ENCODE results near the gene LINC01488. TPM values are rescaled to one million over a fixed set of nuclear protein-coding genes. Genes with fewer than 3 reads are reported as not detected.

LINC01488 gene
- total RNA-seq, 4 donors from 2014 or later: not detected

DNA sequence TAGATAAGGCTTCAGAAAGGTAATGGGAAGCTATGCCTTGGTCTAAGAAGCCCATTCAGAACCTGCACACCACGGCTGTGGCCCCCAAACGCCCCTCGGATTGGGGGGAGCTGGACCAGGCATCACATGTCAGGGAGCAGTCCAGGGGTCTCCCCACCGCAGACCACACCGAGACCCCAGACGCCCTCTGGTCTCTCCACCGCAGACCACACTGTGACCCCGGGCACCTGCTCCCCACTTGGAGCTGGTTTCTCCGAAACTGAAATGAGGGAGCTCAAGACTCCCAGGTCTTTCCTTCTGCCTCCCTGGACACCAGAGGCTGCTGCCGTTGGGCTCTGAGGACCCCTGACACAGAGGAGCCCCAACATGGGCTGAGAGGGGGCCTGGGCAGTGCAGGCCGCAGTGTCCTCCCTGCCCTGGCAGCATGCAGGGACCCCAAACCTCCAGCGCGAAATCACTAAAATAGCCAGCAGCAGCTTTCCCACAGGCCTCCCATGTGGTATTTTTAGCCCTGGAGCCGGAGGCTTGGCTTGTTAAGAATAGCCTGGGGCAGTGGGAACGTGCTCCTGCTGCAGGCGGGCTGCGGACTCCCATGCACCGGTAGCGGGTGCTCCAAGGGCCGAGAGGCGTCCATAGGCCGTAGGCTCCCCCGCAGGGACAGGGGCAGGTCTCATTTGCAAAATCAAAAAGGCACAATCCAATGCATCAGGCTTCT is 7.7 kb downstream of the LINC01488 start:
- H3K36me3 ChIP-seq: no peaks in the 10 kb centered on the region
- H3K4me3 ChIP-seq: no peak overlapping the region
- H3K27ac ChIP-seq: no peak overlapping the region
- no peak for DNase-seq
- 80 to 93% methylated on average over 7 to 22 of the region's 23 CpGs for WGBS, 2 donors (ENCODE audit: low coverage in 1 of 2)
- no peaks in the 10 kb centered on the region for H3K27me3 ChIP-seq
- intact Hi-C loops (cut with DNase I; ENCODE audit: low total_unique reads) (no loop called here), in situ Hi-C loops (cut with MboI; ENCODE audit: low pct_ligation_motif_present in 1 of 4, low pct_unique_long_range_greater_than_20kb in 1 of 4, low sequenced_read_pairs in 3 of 4) (no loop called here)
- H3K4me1 ChIP-seq: no peaks in the 10 kb centered on the region
- TF ChIP-seq POLR2A (IDR thresholded peaks at IDR 0.05) (no peak), POLR2AphosphoS5 (IDR thresholded peaks at IDR 0.05) (no peak), EP300 (IDR thresholded peaks at IDR 0.05; ENCODE audit: low read depth) (no peak), CTCF (IDR thresholded peaks at IDR 0.05) (no peak)
- no peaks in the 10 kb centered on the region for H3K9me3 ChIP-seq

- H3K27ac ChIP-seq: no peak overlapping the region
- H3K27me3 ChIP-seq: no peaks in the 10 kb centered on the region
- no peaks in the 10 kb centered on the region for H3K36me3 ChIP-seq
- no peak overlapping the region for H3K4me3 ChIP-seq
- H3K4me1 ChIP-seq: no peaks in the 10 kb centered on the region
- in situ Hi-C loops (cut with MboI; ENCODE audit: low pct_ligation_motif_present in 1 of 4, low pct_unique_long_range_greater_than_20kb in 1 of 4, low sequenced_read_pairs in 3 of 4): no loop called here
- intact Hi-C loops (cut with DNase I; ENCODE audit: low total_unique reads): no loop called here
- TF ChIP-seq EP300 (IDR thresholded peaks at IDR 0.05; ENCODE audit: low read depth) (no peak), POLR2A (IDR thresholded peaks at IDR 0.05) (no peak), POLR2AphosphoS5 (IDR thresholded peaks at IDR 0.05) (no peak), CTCF (IDR thresholded peaks at IDR 0.05) (no peak)
- WGBS, 2 donors (ENCODE audit: low coverage in 1 of 2): 91% methylated on average over 11 of the region's 11 CpGs; no CpG with 5 or more reads in 1 of the 2 donors
- no peak for DNase-seq
- H3K9me3 ChIP-seq: no peaks in the 10 kb centered on the region
Observed at GRCh38 chr11:69489746-69490365, 8.4 kb downstream of the LINC01488 start.

DNA sequence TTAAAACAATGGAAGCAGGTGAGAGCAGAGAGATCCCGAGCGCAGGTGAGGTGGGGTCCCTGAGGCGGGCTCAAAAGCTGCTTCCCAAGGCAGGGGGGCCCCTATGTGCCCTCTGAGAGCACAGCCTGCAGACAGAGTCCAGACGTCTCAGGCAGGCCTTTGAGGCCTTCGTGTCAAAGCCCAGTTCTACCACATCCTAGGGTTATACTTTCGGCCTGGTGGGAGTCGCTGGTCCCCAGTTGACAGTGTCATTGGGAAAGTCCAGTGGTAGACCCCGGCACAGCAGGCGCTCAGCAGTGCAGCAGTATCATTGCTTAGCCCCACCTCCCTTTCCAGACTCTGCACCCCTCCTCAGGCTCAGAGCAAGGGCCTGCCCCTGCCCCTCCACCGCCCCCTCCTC is 9.1 kb downstream of the LINC01488 start:
- H3K4me3 ChIP-seq: no peak overlapping the region
- H3K36me3 ChIP-seq: no peaks in the 10 kb centered on the region
- no peaks in the 10 kb centered on the region for H3K27me3 ChIP-seq
- H3K9me3 ChIP-seq: no peaks in the 10 kb centered on the region
- H3K27ac ChIP-seq: no peak overlapping the region
- no peak for DNase-seq
- WGBS, 2 donors (ENCODE audit: low coverage in 1 of 2): 87 to 89% methylated on average over 3 to 10 of the region's 10 CpGs
- TF ChIP-seq POLR2A (IDR thresholded peaks at IDR 0.05) (no peak), POLR2AphosphoS5 (IDR thresholded peaks at IDR 0.05) (no peak), EP300 (IDR thresholded peaks at IDR 0.05; ENCODE audit: low read depth) (no peak), CTCF (IDR thresholded peaks at IDR 0.05) (no peak)
- in situ Hi-C loops (cut with MboI; ENCODE audit: low pct_ligation_motif_present in 1 of 4, low pct_unique_long_range_greater_than_20kb in 1 of 4, low sequenced_read_pairs in 3 of 4) (no loop called here), intact Hi-C loops (cut with DNase I; ENCODE audit: low total_unique reads) (no loop called here)
- H3K4me1 ChIP-seq: no peaks in the 10 kb centered on the region

GRCh38 chr11:69491071-69492031 is 9.9 kb downstream of the LINC01488 start:
- Histone ChIP-seq H3K9me3 (no peaks in the 10 kb centered on the region), H3K4me1 (peaks cover 0 to under 1% (median 0%) of the 10 kb centered on the region in 4 donors), H3K27me3 (no peaks in the 10 kb centered on the region), H3K36me3 (no peaks in the 10 kb centered on the region), H3K27ac (no peak overlapping the region), H3K4me3 (no peak overlapping the region)
- WGBS, 2 donors (ENCODE audit: low coverage in 1 of 2): 82 to 85% methylated on average over 13 to 22 of the region's 22 CpGs
- DNase-seq: no peak
- in situ Hi-C loops (cut with MboI; ENCODE audit: low pct_ligation_motif_present in 1 of 4, low pct_unique_long_range_greater_than_20kb in 1 of 4, low sequenced_read_pairs in 3 of 4) (no loop called here), intact Hi-C loops (cut with DNase I; ENCODE audit: low total_unique reads) (no loop called here)
- TF ChIP-seq CTCF (IDR thresholded peaks at IDR 0.05) (no peak), EP300 (IDR thresholded peaks at IDR 0.05; ENCODE audit: low read depth) (no peak), POLR2AphosphoS5 (IDR thresholded peaks at IDR 0.05) (no peak), POLR2A (IDR thresholded peaks at IDR 0.05) (no peak)

Data from transverse colon (tissue), 4 donors.